CD4-positive, alpha-beta T cell treated with Interleukin-21 for 1 hour (primary cell): Measurements from ENCODE around the gene MFF.

Experiments used
- DNase-seq: peaks from one replicate; pipeline ENCODE4 v3.0.0-alpha.2; 2020

Gene MFF

DNA sequence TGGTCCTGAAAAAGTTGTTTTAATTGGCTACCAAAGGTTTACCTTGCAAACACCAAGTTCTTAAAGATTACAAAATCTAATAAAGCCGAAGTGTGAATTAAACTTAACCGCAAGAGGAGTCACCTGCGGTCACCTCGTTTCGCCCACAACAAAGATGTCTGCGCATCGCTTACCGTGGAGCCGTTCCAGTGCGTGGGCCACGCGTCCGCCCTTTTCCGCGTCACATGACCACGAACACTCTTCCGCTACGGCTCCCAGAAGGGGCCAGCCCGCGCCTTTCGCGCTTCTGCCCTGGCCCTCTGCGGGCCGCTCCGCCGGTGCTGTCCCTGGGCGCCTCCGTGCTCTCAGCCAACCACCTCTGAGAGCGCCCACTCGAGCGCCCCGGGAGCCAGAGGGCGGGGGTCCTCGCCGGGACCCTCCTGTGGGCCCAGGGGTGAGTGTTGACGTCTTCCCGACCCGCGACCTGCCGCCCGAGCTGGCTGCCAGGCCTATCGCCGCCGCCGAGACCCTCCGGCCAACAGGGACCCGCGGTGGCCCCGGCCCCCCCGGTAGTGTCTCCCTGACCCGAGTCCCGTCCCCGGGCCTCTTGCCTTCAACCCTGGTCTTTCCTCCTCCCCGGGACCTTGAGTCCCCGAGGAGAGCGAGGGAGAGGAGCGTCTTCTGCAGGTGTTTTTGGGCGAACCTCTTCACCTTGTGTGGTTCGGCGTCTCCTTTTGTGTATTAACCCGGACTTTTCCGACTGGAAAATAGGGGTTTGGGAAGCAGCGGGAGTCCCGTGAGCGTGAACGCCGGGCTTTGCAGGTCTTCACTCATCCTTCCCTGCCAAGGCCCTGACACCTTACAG is at the start of gene MFF:
MFF (plus strand) TSS at position 257 of the 844 bp plus-strand sequence. CDS start 5,415 bp downstream, outside the sequence.
- DNase-seq, result peak; percentile 95

DNA sequence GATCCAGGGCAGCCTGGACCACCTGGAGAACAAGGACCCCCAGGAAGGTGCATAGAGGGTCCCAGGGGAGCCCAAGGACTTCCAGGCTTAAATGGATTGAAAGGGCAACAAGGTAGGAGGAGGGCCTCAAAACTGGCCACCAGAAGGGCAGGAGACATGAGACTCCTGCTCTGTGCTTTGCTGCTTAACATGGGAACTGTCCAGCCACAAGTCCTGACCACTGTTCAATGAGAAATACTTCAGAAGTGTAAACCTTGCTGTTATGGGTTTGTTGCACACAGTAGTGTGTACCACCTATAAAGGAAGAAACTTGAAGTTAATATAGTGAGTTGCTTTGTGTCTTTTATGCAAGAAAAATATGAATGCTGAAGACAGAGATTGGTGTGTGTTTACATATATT is 44.2 kb upstream of the MFF start:
- DNase-seq, result no peak

GRCh38 chr2:227285741-227286236 is 39.3 kb upstream of the MFF start:
- no peak for DNase-seq

- no peak for DNase-seq
Measured at GRCh38 chr2:227287771-227288170, 37.3 kb upstream of the MFF start.

DNA sequence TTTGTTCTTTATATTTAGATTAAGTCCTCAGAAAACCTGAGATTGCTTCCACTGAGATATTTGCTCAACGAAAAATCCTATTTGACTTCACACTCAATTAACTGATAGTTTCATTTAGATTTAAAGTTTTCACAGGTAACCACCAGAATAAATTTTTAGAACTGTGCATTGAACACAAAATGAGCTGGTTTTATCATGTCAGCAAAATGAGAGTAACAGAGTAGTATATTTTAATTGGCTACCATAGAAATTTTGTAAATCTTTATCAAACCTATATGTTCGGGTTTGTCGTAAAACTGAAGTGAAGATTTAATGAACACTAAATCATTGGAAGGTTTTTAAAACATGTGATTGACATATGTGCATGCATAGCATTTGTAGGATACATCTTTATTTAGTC is 32.7 kb upstream of the MFF start:
- DNase-seq, result no peak

DNA sequence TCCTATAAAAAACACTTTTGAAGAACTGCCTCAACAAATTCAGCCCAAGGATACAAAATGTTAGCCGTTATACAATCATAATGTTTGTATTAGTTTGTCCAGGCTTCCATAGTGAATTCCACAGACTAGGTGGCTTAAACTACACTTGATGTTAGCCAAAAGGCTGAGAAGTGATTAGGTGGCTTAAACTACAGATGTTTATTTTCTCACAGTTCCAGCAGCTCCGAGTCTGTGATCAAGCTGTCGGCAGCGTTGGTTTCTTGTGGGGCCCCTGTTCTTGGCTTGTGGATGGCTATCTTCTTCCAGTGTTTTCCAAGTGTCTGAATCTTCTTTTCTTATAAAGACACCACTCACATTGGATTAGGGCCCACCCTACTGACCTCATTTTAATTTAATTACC is 31.5 kb upstream of the MFF start:
- no peak for DNase-seq

DNA sequence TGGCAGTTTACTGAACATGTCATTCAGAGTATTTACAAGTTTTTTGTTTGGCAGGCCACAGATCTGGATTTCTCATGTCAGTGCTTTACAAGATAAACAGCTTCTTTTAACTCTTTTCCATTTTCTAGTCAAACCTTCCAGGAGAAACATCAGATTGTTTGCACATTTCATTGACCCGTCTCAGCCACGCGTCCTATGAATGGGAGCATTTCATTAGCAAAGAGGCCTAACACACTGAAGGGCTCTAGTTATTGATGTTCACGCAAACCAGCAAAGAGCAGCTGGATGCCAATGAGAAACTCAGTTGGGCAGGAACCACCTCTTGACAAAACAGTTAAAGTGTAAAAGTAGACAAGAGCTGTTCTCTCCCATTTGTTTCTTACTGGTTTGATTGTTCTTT is 29.2 kb upstream of the MFF start:
- no peak for DNase-seq

GRCh38 chr2:227296671-227297405 is 28.2 kb upstream of the MFF start:
- no peak for DNase-seq

GRCh38 chr2:227301523-227301922 is 23.5 kb upstream of the MFF start:
- DNase-seq, result no peak

- DNase-seq, result no peak
Measured at GRCh38 chr2:227308784-227309183, 16.3 kb upstream of the MFF start.

- DNase-seq, result no peak
Measured at GRCh38 chr2:227310756-227311110, 14.3 kb upstream of the MFF start.

- DNase-seq, result no peak
Measured at GRCh38 chr2:227311861-227312506, 13.1 kb upstream of the MFF start.

DNA sequence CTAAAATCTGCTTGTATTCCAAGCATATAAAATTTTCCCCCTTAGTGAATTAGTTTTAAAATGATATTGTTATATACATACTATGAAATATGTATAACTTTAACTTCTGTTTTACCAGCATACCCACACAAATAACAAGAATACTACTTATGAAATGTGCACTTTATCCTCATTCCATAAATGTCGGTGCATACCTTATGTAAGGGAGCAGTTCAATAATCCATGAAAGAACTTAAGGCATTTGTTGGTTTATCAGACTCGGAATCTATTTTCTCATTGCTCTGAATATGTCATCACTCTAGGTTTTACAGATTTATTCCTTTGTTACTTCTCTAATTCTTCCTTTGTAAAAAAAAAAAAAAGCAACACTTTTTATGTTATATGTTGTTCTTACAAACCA is 12.5 kb upstream of the MFF start:
- no peak for DNase-seq

- DNase-seq, result no peak
Measured at GRCh38 chr2:227313310-227313709, 11.7 kb upstream of the MFF start.

- DNase-seq, result no peak
Measured at GRCh38 chr2:227317834-227318233, 7.2 kb upstream of the MFF start.

DNA sequence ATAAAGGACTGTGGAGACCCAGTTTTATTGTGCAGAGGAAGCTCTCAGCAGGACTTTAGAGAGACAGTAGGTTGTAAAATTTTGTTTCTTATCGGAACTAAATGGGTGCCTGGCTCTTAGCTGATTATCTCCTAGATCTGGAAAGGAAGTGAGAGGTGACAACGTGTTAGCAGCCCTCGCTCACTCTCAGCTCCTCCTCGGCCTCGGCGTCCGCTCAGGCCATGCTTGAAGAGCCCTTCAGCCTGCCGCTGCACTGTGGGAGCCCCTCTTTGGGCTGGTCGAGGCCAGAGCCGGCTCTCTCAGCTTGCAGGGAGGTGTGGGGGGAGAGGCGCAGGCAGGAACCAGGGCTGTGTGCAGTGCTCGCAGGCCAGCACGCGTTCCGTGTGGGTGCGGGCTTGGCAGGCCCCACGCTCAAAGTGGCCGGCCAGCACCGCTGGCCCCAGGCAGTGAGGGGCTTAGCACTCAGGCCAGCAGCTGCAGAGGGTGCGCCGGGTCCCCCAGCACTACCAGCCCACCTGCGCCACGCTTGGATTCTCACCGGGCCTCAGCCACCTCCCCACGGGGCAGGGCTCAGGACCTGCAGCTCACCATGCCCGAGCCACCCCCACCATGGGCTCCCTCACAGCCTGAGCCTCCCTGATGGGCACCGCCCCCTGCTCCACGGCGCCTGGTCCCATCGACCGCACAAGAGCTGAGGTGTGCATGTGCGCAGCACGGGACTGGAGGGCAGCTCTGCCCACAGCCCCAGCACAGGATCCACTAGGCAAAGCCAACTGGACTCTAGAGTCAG is 4.6 kb upstream of the MFF start:
- no peak for DNase-seq

DNA sequence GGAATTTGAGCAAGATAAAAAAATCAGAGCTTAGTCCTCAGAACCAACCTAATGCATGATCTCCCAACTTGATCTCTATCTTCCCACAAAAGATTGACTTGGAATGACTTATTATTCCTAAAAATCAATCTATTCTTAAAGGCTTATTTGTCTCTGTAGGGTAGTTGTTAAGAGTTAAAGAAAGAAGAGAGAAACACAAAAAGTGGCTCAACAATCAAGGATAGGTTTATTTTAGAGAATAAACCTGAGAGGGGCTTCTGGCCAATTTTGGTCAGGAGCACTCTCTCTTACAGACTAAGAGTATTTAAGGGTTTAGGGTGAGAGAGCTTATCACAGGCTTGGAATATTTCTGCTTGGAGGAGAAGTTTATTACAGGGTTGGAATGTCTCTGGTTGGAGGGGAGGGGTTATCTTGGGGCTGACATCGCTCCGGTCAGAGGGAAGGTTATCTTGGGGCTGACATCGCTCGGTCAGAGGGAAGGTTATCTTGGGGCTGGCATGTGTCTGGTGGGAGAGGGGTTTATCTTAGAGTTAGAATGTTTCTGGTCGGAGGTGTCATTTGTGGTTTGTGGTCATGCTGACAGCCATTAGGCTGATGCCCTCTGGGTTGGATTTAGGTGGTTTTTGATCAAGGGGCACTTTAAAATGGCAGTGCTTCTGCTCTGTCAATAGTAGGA is 2.4 kb upstream of the MFF start:
- no peak for DNase-seq

GRCh38 chr2:227323818-227324217 is 1.2 kb upstream of the MFF start:
- DNase-seq, result no peak

DNA sequence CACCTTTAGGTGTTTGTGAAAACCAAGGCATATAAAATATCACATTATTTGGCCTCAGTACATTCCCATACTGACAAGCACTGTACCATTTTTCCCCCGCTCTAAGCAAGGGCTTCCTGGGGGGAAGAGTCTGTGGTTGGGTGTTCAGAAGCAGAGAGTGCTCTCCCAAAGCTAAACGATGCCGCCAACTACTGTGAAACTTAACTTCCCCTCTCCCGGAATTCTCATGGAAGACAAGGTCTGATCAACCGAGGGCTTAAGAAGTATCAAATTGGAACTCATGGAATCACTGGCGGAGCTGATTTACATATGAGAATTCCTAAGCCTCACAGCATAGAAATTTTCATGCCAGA is 433 bp upstream of the MFF start:
- no peak for DNase-seq

- no peak for DNase-seq
Measured at GRCh38 chr2:227325839-227326195, 766 bp downstream of the MFF start.

GRCh38 chr2:227326783-227327182 is 1.7 kb downstream of the MFF start:
- no peak for DNase-seq

- DNase-seq, result no peak
Measured at GRCh38 chr2:227335713-227336112, 10.7 kb downstream of the MFF start.

DNA sequence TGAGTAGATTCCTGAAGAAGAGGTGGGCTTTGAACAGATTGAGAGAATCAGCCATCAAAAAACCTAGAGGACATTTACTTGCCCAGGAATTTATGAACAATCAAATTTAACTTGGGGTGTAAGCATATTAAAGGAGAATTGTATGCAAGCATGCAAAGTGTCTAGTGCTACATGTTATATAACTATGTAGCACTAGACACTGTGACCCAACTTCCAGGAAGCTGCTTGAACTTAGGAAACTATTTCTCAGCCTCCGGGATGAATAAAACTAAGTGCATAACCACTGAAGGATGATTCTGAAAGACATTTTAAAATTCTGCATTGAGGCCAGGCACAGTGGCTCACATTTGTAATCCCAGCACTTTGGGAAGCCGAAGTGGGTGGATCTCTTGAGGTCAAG is 12.4 kb downstream of the MFF start:
- DNase-seq, result no peak
